ENCODE data around the gene SPAG9. TPM values are rescaled to one million over a fixed set of nuclear protein-coding genes. Genes with fewer than 3 reads are reported as not detected.

The SPAG9 gene
- total RNA-seq, 1 experiment from 2014 or later: 89.6 TPM

DNA sequence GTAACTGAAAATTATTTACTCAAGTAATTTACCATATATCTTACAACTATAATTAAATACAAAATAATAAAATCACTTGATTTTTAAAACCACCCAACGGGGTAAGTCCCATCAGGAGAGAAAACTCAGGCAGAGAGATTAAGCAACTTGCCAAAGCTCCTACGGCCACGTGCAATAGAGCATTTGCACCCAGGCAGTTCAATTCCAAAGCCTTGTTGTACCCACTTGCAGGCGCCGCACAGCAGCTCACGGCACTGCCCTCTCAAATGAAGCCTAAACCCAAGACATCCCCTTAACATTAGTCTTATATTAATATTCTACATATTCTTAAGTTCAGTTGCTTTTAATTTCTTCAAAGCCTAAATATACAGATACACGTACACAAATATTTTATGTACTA is 75.7 kb downstream of the SPAG9 start:
- no peak for DNase-seq (ENCODE audit: low read depth)

DNA sequence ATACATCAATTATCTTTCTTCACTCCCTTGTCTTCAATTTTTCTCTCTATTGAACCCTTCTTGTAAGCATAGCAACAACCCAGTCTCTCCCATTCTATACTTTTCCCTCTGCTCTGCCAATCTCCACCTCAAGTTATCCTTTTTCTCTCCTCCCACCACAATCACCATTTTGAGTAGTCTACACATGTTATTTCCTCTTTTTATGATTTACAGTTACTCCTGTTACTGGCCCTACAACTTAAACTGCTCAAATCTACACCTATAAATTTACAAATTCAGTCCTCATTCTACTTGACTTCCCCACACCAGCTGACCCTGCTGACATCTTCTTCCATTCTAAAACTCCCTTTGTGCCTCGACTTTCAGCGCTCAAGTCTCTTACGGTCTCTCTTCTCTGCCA is 84.6 kb downstream of the SPAG9 start:
- no peak for DNase-seq (ENCODE audit: low read depth)

DNA sequence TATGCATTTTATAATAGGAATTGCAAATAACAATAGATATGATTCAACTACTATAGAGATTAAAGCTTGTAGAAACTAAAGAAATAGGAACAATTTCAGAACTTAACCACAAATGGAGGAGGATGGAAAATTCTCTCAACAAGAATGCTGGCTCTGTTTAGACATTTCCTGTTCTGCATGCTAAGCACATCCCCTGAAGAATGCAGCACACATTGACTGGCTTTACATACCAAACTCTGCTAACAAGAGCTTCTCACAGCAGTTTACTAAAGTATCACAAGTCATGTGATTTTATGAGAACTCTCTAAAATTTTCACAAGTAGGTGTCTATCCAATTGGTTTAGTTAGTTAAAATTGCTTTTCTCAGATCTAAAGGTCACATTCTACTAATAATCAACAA is 85.2 kb downstream of the SPAG9 start:
- DNase-seq (ENCODE audit: low read depth): peak; percentile 47

DNA sequence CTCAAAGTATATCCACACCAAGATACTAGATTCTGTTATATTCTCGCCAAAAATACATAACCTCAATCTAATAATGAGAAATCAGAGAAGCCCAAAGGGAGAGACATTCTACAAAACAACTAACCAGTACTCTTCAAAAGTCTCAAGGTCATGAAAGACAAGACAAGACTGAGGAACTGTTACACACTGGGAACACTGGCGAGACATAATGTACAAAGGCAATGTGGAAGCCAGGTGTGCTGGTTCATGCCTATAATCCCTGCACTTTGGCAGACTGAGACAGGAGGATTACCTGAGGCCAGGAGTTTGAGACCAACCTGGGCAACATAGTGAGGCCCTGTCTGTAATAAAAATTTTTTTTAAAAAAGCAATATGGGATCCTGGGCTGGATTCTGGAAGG is 85.9 kb downstream of the SPAG9 start:
- no peak for DNase-seq (ENCODE audit: low read depth)

DNA sequence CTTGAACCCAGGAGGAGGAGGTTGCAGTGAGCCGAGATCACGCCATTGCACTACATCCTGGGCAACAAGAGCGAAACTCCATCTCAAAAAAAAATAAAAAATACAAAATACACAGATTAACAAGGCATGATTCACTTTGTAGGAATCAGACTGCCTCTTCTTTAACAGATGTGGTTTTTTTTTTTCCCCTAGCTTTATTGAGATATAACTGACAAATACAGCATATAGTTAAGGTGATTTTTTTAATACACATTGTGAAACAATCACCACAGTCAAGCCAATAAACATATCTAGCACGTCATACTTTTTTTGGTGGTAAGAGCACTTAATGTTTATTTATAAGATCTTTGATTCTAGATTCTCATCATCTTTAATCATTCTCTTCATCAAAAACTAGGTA is 87.8 kb downstream of the SPAG9 start:
- DNase-seq (ENCODE audit: low read depth): no peak

DNA sequence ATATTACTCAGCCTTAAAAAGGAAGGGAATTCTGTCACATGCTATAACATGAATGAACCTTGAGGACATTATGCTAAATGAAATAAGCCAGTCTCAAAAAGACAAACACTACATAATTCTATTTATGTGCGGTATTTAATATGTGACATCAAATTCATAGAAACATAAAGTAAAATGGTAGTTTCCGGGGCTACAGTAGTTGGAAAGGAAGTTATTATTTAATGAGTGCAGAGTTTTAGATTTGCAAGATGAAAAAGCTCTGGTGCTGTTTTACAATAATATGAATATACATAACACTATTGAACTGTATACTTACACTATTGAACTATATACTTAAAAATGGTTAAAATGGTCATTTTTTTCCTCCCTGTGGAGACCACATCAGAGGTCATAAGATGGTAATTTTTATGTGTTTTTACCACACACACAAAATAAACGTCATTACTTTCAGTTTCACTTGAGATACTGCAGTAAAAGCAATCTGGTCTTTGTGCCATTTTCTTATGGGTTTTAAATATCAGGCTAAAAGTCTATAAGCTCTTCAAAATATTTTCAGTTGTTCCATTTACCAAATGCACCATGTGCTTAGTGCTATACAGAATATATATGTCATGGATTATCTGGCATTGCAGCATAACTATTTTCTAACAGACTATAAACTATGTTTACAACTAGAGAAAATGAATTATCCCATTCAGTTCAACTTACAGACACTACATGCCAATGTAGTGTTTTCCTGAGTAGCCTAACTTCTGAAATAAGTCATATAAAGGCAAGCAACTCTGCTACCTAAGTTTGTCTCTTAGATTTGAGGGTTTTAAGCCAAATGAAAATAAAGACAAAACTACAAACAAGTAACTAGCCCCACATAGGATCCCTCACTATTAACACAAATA is 90.9 kb downstream of the SPAG9 start:
- DNase-seq (ENCODE audit: low read depth): peak; percentile 44

DNA sequence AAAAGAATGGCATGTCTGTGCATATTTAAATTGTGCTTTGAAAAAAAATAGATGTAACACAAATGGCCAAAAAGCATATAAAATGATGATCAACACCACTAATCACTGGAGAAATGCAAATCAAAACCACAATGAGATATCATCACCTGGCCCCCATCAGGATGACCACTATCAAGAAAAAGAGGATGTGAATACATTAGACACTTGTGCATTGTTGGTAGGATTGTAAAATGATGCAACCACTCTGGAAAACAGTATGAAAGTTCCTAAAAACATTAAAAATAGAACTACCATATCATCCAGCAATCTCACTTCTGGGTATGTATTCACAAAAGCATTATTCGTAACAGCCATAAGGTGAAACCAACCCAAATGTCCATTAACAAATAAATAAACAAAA is 91.5 kb downstream of the SPAG9 start:
- DNase-seq (ENCODE audit: low read depth): no peak

DNA sequence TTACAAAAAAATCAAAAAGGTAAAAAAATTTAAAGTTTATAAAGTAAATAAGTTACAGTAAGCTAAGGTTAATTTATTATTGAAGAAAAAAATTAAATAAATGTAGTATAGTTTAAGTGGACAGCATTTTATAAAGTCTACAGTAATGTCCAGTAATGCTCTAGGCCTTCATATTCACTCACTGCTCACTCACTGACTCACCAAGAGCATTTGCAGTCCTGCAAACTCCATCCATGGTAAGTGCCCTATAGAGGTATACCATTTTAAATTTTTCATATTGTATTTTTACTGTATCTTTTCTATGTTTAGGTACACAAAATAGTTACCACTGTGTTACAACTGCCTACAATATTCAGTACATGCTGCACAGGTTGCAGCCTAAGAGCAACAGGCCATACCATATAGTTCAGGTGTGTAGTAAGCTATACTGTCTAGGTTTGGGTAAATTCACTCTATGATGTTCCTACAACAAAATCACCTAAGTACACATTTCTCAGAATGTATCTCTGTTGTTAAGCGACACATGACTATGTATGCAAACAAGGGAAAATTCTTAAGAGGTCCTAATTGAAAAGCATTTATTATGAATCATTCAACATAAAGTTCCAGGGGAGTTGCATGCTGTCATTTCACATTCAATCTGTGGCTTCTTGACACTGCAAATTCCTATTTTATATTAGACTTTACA is 92.3 kb downstream of the SPAG9 start:
- DNase-seq (ENCODE audit: low read depth): no peak

DNA sequence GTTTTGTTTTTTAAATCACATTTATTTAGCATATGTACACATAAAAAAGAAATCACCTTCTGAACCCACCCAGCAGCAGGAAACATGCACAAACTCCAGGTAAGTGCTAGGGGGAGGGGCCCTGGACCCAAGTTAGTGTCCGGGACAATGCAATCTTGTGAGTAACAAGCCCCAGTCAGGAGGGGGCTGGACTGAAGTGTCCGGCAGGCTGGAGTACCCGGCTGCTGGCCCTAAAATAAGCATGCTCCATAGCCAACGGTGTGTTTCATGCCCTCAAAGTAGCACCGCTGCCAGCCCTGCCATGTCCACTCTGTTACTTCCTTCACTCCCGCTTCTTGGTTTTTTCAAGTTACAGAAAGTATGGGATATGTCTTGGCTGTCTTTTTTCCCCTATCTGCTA is 102.1 kb downstream of the SPAG9 start:
- DNase-seq (ENCODE audit: low read depth): no peak

DNA sequence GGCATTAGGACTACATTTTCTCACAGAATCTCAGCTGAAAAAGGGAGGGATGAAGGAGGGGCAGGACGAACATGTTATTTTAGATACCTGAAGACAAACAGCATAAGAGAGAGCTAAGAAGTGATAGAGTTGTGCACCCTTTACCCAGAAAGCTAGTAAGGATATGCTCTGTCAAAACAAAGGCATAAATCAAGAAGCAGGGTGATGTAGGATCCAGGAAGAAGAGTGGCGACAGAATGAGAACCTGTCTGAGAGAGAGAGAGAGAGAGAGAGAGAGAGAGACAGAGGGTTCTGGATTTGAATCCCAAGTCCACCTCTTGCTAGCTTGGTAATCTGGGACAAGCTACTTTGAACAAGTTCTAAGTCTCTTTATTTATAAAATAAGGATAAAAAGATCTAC is 103.4 kb downstream of the SPAG9 start:
- no peak for DNase-seq (ENCODE audit: low read depth)

DNA sequence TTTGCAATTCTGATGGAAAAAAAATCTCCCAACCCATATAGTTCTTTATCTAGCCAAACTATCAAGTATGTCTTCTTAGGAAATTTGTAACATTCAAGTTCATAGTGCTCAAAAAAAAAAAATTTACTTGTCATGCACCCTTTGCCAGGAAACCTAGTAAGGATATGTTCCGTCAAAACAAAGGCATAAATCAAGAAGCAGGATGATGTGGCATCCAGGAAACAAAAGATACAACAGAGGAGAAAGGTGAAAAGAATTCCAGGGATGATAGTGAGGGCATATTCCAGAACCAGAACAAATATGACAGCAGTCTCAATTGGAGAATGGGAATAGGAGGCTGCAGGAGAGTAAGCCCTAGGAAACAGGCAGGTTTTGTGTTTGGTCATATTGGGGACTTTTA is 104.6 kb downstream of the SPAG9 start:
- DNase-seq (ENCODE audit: low read depth): no peak

DNA sequence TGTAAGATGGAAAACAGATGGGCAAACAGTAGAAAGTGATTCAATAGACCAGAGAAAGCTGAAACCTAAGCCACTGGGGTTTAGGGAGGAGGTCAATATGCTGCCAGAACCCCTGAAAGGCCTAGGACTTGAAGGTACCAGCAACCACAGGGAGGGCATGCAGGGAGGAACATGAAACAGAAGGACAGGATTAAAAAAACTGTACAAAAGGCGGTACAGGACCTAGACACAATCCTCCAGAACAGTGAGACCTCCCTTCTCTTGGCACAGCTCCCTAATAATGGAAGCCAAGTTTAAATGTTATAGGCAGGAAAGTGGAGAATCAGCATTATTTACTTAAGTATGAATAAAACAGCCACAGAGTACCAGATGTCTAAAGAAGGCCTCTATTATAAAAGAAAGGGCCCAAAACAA is 105.5 kb downstream of the SPAG9 start:
- DNase-seq (ENCODE audit: low read depth): peak; percentile 44

DNA sequence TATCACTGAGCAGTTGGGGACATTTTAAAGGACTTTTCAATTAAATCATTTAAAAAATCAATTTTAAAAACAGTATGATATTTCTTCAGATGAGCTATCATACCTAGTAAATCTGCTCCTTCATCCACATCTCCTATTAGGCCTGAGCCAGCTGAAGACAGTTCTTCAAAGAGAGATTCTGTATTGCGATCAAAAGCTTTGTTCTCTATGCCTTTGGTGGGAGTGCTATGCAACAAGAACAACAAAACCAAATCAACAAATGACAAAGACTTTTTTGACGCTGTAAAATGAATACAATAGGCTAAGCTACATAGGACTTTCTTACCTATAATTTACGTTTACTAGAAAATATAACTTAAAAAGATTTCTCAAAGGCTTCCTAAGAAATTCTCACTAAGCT is 106.5 kb downstream of the SPAG9 start:
- DNase-seq (ENCODE audit: low read depth): no peak

DNA sequence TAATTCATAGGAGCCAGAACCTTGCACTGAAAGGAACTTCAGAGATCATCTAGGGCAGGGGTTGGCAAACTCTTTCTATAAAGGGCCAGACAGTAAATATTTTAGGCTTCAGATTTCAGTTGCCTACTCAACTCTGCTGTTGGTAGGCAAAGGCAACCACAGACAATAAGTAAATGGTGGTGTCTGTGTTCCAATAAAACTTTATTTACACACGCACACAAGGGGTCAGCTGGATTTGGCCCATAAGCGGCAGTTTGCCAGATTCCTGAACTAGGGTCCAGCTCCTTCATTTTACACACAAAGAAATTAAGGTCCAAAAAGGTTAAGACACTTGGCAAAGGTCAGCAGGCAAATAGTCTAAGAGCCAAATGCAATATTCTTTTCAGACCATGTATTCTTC is 107.3 kb downstream of the SPAG9 start:
- DNase-seq (ENCODE audit: low read depth): no peak

DNA sequence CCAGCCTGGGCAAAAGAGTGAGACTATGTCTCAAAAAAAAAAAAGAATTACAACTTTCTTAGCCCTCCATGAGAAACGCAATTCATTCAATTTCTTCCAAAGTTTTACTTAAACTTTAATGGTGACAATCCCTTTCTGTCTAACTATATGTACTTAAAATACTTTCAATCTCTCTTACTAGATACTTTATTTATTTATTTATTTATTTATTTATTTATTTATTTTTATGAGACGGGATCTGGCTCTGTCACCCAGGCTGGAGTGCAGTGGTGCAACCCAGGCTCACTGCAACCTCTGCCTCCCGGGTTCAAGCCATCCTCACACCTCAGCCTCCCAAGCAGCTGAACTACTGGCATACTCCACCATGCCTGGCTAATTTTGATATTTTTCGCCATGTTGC is 108.1 kb downstream of the SPAG9 start:
- DNase-seq (ENCODE audit: low read depth): no peak

DNA sequence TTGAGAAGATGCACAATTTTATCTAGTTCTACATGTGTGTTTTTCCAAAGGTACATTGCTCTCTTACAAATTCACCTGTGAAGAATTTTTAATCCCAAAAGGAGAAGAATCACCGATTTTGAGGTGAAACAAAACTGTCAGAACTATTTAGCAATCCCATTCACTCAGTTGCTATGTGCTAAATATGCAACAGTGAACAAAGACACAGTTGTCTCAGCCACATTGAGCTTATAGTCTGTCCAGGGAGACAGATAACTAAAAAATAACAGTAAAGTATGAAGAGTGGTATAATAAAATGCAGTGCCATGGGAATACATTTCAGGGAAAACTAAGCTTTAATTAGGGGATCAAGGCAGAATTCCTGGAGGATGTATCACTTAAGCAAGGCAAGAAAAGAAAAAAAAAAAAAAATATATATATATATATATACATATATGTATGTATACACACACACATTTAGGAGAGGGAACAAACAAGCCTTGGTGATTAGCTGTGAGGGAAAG is 110.4 kb downstream of the SPAG9 start:
- no peak for DNase-seq (ENCODE audit: low read depth)

DNA sequence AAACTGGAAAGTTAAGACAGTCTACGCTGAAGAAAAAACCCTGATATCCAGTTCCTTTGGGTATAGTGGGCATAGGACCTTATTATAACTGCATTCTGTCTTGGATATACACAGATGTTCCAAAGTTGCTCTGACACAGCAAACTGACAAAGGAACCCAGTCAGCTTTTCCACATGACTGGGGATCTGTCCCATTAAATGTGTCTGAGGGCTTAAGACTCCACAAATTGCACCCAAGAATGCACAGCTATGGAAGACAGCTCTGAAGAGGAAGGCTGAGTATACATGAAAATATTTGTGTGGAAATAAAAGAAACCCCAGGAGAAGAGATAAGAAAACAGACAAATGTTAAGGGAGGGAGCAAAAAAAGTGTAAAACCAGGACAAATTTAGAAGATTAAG is 114.1 kb downstream of the SPAG9 start:
- no peak for DNase-seq (ENCODE audit: low read depth)

DNA sequence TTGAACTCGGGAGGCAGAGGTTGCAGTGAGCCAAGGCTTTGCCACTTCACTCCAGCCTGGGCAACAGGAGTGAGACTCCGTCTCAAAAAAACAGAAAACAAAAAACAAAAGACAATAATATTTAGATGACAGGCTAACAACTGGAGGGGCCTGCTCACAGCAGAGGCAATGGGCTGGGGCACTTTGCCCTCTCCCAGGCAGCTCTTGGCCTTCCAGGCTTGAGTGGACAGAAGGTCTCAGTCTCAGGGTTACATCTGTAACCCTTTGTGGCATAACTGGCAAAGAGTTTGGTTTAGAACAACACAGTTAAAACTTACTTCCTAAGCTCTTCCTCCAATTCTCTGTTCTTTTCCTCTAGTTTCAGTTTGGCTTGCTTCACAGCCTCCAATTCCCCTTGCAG is 114.9 kb downstream of the SPAG9 start:
- DNase-seq (ENCODE audit: low read depth): no peak

DNA sequence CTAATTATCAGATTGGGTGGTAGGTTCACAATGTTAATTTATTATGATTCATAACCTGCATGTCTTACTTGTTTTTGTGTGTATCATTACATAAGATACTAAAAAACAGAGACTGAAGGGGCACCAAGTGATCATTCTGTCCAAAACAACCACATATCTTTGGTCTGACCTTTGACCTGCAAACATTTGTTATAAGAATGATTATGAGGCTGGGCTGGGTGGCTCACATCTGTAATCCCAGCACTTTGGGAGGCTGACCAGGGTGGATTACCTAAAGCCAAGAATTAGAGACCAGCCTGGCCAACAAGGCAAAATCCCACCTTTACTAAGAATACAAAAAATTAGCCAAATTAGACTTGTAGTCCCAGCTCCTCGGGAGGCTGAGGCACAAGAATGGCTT is 116.4 kb downstream of the SPAG9 start:
- peak; percentile 14 for DNase-seq (ENCODE audit: low read depth)

DNA sequence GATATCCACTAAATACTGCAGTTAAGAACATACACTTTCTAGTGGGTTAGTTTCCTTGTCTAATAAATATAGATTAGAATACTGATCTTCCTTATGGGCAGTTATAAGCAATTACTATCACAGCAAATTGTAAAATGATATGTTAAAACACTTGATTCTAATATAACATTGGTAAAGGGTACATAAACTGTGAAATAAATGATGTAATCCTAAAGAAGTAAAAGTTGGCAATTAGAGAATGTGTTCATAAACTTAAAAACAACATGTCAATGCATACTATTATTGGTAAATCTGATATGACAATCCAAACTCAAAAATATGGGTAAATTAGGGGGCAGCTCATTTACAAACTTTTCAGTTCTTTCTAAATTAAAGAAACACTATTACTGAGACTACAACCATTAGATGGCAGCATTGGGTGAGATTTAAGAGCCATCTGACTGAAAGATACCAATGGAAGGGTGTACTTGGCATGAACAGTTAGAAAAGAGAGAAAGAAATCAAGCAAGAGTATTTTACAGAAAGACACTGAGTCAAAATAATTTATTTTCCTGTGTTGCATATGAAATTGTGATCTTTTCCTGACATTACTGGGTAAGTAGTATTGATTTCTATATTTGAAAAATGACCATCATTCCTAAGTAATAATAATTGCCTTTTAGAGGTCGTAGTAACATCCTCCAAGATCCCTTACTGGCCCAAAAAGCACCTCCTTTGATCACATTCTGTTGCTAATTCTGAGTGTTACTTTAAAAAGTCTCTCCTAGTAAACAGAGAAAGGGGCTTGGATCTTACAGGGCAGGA is 119.6 kb downstream of the SPAG9 start:
- peak; percentile 71 for DNase-seq (ENCODE audit: low read depth)

DNA sequence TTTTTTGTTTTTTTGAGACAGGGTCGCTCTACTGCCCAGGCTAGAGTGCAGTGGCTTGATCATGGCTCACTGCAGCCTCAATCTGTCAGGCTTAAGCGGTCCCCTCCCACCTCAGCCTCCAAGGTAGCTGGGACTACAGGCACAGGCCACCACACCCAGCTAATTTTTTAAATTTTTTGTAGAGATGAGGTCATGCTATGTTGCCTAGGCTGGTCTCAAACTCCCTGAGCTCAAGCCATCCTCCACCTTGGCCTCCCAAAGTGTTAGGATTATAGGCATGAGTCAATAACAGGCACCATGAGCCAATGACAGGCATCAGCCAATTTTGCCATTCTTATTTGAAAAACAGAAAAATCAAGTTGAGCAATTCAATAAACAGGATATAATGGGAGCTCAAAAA is 125.0 kb downstream of the SPAG9 start:
- DNase-seq (ENCODE audit: low read depth): no peak

DNA sequence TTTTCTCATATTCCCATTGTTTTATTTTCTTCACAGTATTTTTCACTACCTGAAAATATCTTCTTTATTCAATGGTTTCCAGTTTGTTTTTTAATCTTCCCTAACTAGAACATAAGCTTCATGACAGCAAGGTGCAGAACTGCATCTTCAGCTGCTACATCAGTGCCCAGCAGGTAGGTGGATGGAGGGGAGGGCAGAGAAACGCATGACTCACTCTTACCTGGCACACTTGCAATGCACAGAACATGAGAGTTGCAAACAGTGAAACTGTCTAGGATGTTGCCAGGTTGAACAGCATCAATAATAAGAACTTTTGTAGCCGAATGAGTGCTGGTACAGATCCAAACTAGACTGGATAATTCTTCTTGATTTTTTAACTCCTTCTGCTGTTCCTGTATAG is 127.1 kb downstream of the SPAG9 start:
- DNase-seq (ENCODE audit: low read depth): no peak
